Keratinocyte (primary cell): ENCODE measurements around the gene ITPK1.

Experiments used
- CTCF ChIP-seq, 3 experiments: IDR thresholded peaks in 1 of 3; conservative IDR thresholded peaks in 1 of 3; optimal IDR thresholded peaks in 1 of 3; 2 replicates in 2 of 3; 3 replicates in 1 of 3; pipeline versions ENCODE3 to v1.5.1; 2011; ENCODE audit warnings: low read length in 3 of 3, mild to moderate bottlenecking in 3 of 3, moderate library complexity in 2 of 3, control low read depth in 1 of 3, inconsistent platforms in 1 of 3; ENCODE audit not compliant: insufficient read depth in 2 of 3; ENCODE audit errors: extremely low read depth in 1 of 3
- EZH2 ChIP-seq: IDR thresholded peaks from one replicate; pipeline ENCODE4 v1.6.1; 2012; ENCODE audit warnings: inconsistent platforms, mild to moderate bottlenecking, low read length, moderate library complexity

GRCh38 chr14:92907316-92907911 lies 208.3 kb downstream of the ITPK1 start:
- TF ChIP-seq EZH2 (no peak), CTCF (optimal IDR thresholded peaks at IDR 0.05 in 1 of 3, IDR thresholded peaks at IDR 0.05 in 1 of 3, conservative IDR thresholded peaks at IDR 0.05 in 1 of 3; ENCODE audit: extremely low read depth in 1 of 3, insufficient read depth in 2 of 3, low read length in 3 of 3) (no peak)
